T-helper 2 cell treated with Interferon-gamma antibody and Interleukin-4, amounts not matched to agents 5 μg/mL and 100 μg/mL, for 36 hours (primary cell): ENCODE results near the gene MOGAT2.
"Not testable (repeated sequence)": the region's sequence is repeated elsewhere in the genome, so short reads cannot be mapped to it uniquely, and the experiment has no call there.

ENCODE experiments used
- DNase-seq: peaks from one replicate; pipeline ENCODE4 v3.0.0; 2021; ENCODE audit warnings: low spot score
- H3K27ac Mint-ChIP-seq: one replicate; pipeline ENCODE4 v1.8.0; 2021; ENCODE audit warnings: mild to moderate bottlenecking, mixed read lengths
- H3K27me3 Mint-ChIP-seq: one replicate; pipeline ENCODE4 v1.8.0; 2021; ENCODE audit warnings: low read depth, mixed read lengths
- H3K36me3 Mint-ChIP-seq: one replicate; pipeline ENCODE4 v1.8.0; 2021; ENCODE audit warnings: low read depth, mixed read lengths
- H3K4me1 Mint-ChIP-seq: one replicate; pipeline ENCODE4 v1.8.0; 2021; ENCODE audit warnings: low read depth, mixed read lengths
- H3K4me3 Mint-ChIP-seq: one replicate; pipeline ENCODE4 v1.8.0; 2022; ENCODE audit warnings: mild to moderate bottlenecking, moderate library complexity, mixed read lengths
- H3K9me3 Mint-ChIP-seq: one replicate; pipeline ENCODE4 v1.8.0; 2021; ENCODE audit warnings: mixed read lengths

MOGAT2 gene

GRCh38 chr11:75731095-75731494, 13.5 kb downstream of the MOGAT2 start:
- Mint-ChIP-seq H3K4me1 (no peaks in the 10 kb centered on the region), H3K9me3 (no peaks in the 10 kb centered on the region), H3K27ac (no peak overlapping the region), H3K27me3 (no peaks in the 10 kb centered on the region), H3K36me3 (no peaks in the 10 kb centered on the region), H3K4me3 (no peak overlapping the region)
- no peak for DNase-seq

- H3K36me3 Mint-ChIP-seq: no peaks in the 10 kb centered on the region
- no peaks in the 10 kb centered on the region for H3K9me3 Mint-ChIP-seq
- no peak overlapping the region for H3K27ac Mint-ChIP-seq
- no peak for DNase-seq
- no peaks in the 10 kb centered on the region for H3K4me1 Mint-ChIP-seq
- H3K4me3 Mint-ChIP-seq: no peak overlapping the region
- H3K27me3 Mint-ChIP-seq: peaks cover 7% of the 10 kb centered on the region
Observed at GRCh38 chr11:75733071-75733430, 15.4 kb downstream of the MOGAT2 start.

- Mint-ChIP-seq H3K4me3 (no peak overlapping the region), H3K36me3 (no peaks in the 10 kb centered on the region), H3K27me3 (peaks cover 7% of the 10 kb centered on the region), H3K4me1 (no peaks in the 10 kb centered on the region), H3K9me3 (no peaks in the 10 kb centered on the region), H3K27ac (no peak overlapping the region)
- no peak for DNase-seq
Observed at GRCh38 chr11:75733431-75734107, 15.9 kb downstream of the MOGAT2 start.

GRCh38 chr11:75734491-75735180, 17.0 kb downstream of the MOGAT2 start:
- peaks cover 12% of the 10 kb centered on the region for H3K27me3 Mint-ChIP-seq
- H3K4me1 Mint-ChIP-seq: no peaks in the 10 kb centered on the region
- H3K36me3 Mint-ChIP-seq: no peaks in the 10 kb centered on the region
- DNase-seq: no peak
- H3K9me3 Mint-ChIP-seq: no peaks in the 10 kb centered on the region
- no peak overlapping the region for H3K27ac Mint-ChIP-seq
- no peak overlapping the region for H3K4me3 Mint-ChIP-seq

GRCh38 chr11:75735181-75735845, 17.7 kb downstream of the MOGAT2 start:
- H3K27me3 Mint-ChIP-seq: peaks cover 18% of the 10 kb centered on the region

GRCh38 chr11:75737314-75737713, 19.7 kb downstream of the MOGAT2 start:
- no peaks in the 10 kb centered on the region for H3K9me3 Mint-ChIP-seq
- peaks cover 21% of the 10 kb centered on the region for H3K27me3 Mint-ChIP-seq
- no peak overlapping the region for H3K27ac Mint-ChIP-seq
- no peaks in the 10 kb centered on the region for H3K36me3 Mint-ChIP-seq
- no peak for DNase-seq
- H3K4me3 Mint-ChIP-seq: no peak overlapping the region
- no peaks in the 10 kb centered on the region for H3K4me1 Mint-ChIP-seq

More at GRCh38 chr11:75735181-75735845, 17.7 kb downstream of the MOGAT2 start:
- no peak for DNase-seq
- Mint-ChIP-seq H3K9me3 (no peaks in the 10 kb centered on the region), H3K4me3 (no peak overlapping the region), H3K27ac (no peak overlapping the region), H3K4me1 (no peaks in the 10 kb centered on the region), H3K36me3 (no peaks in the 10 kb centered on the region)

- Mint-ChIP-seq H3K4me1 (no peaks in the 10 kb centered on the region), H3K36me3 (no peaks in the 10 kb centered on the region), H3K9me3 (no peaks in the 10 kb centered on the region), H3K27ac (no peak overlapping the region), H3K4me3 (no peak overlapping the region), H3K27me3 (peaks cover 42% of the 10 kb centered on the region)
- DNase-seq: no peak
Observed at GRCh38 chr11:75740681-75741080, 23.0 kb downstream of the MOGAT2 start.

GRCh38 chr11:75743159-75743558, 25.5 kb downstream of the MOGAT2 start:
- H3K36me3 Mint-ChIP-seq, H3K4me3 Mint-ChIP-seq, H3K27ac Mint-ChIP-seq, H3K4me1 Mint-ChIP-seq, DNase-seq, H3K9me3 Mint-ChIP-seq: not testable (repeated sequence)
- peaks cover 41% of the 10 kb centered on the region for H3K27me3 Mint-ChIP-seq

GRCh38 chr11:75743711-75744563, 26.3 kb downstream of the MOGAT2 start:
- Mint-ChIP-seq H3K4me3 (no peak overlapping the region), H3K27me3 (peaks cover 37% of the 10 kb centered on the region)

GRCh38 chr11:75745807-75746206, 28.2 kb downstream of the MOGAT2 start:
- no peaks in the 10 kb centered on the region for H3K9me3 Mint-ChIP-seq
- DNase-seq: no peak
- no peak overlapping the region for H3K4me3 Mint-ChIP-seq
- no peaks in the 10 kb centered on the region for H3K36me3 Mint-ChIP-seq
- H3K27me3 Mint-ChIP-seq: peaks cover 28% of the 10 kb centered on the region
- H3K27ac Mint-ChIP-seq: no peak overlapping the region
- H3K4me1 Mint-ChIP-seq: no peaks in the 10 kb centered on the region

More at GRCh38 chr11:75743711-75744563, 26.3 kb downstream of the MOGAT2 start:
- Mint-ChIP-seq H3K9me3 (no peaks in the 10 kb centered on the region), H3K4me1 (no peaks in the 10 kb centered on the region), H3K27ac (no peak overlapping the region), H3K36me3 (no peaks in the 10 kb centered on the region)
- no peak for DNase-seq

GRCh38 chr11:75748729-75749273, 31.2 kb downstream of the MOGAT2 start:
- H3K27ac Mint-ChIP-seq, DNase-seq, H3K9me3 Mint-ChIP-seq, H3K4me1 Mint-ChIP-seq, H3K4me3 Mint-ChIP-seq, H3K36me3 Mint-ChIP-seq: not testable (repeated sequence)
- H3K27me3 Mint-ChIP-seq: peaks cover 21% of the 10 kb centered on the region

- H3K36me3 Mint-ChIP-seq, H3K9me3 Mint-ChIP-seq, H3K27ac Mint-ChIP-seq, H3K4me1 Mint-ChIP-seq, DNase-seq, H3K4me3 Mint-ChIP-seq: not testable (repeated sequence)
- H3K27me3 Mint-ChIP-seq: peaks cover 14% of the 10 kb centered on the region
Observed at GRCh38 chr11:75754933-75755332, 37.3 kb downstream of the MOGAT2 start.

GRCh38 chr11:75757651-75758050, 40.0 kb downstream of the MOGAT2 start:
- Mint-ChIP-seq H3K4me1 (peaks cover 2% of the 10 kb centered on the region), H3K27me3 (peaks cover 14% of the 10 kb centered on the region), H3K4me3 (no peak overlapping the region), H3K27ac (no peak overlapping the region), H3K36me3 (no peaks in the 10 kb centered on the region), H3K9me3 (no peaks in the 10 kb centered on the region)
- no peak for DNase-seq
